Hepatocyte (in vitro differentiated cells): ENCODE results near the gene SERAC1.

Source experiments
- CTCF ChIP-seq: fragments of 200-600 bp; sonication (generic); IDR thresholded peaks from 2 replicates; pipeline ENCODE4 v1.5.1; 2016; ENCODE audit warnings: antibody characterized with exemption, mild to moderate bottlenecking; ENCODE audit not compliant: poor library complexity
- EZH2 ChIP-seq: fragments of 200-600 bp; sonication (generic); IDR thresholded peaks from 2 replicates; pipeline ENCODE4 v1.6.1; 2016; ENCODE audit warnings: antibody characterized with exemption, mild to moderate bottlenecking, borderline replicate concordance
- EZH2phosphoT487 ChIP-seq: fragments of 200-600 bp; sonication (generic); IDR thresholded peaks from one replicate; pipeline ENCODE4 v1.6.1; 2018; ENCODE audit warnings: antibody characterized with exemption, mild to moderate bottlenecking, low read depth, moderate library complexity; ENCODE audit not compliant: unreplicated experiment, severe bottlenecking

- TF ChIP-seq CTCF = no peak
- no peak for TF ChIP-seq EZH2
- TF ChIP-seq EZH2phosphoT487 = no peak
Measured at GRCh38 chr6:158164579-158165170, 3.4 kb downstream of the SERAC1 start.
